Panc1 (cell line): ENCODE data around the gene EIF4G3. TPM values are rescaled to one million over a fixed set of nuclear protein-coding genes. Genes with fewer than 3 reads are reported as not detected.

Source experiments
- ATAC-seq: fragments of 200-7000 bp; cut with Tn5 transposase; 2 replicates; pipeline ENCODE4 v1.9.1; 2020; ENCODE audit warnings: mild to moderate bottlenecking, moderate library complexity
- BruUV-seq: library from RNA; stranded (reverse); fragments of 400-500 nt; replicated peaks from 2 replicates; lab custom pipeline; 2021; lab: Mats Ljungman, UMichigan
- CTCF ChIA-PET: fragments of 300-600 bp; sonication (Branson Sonifier 250); formaldehyde crosslinking; loops from one replicate; lab custom pipeline; 2022; ENCODE audit warnings: antibody characterized with exemption; lab: Charles Lee
- POLR2A ChIA-PET: fragments of 300-600 bp; sonication (Branson Sonifier 250); formaldehyde crosslinking; loops from one replicate; lab custom pipeline; 2022; ENCODE audit warnings: antibody characterized with exemption; lab: Charles Lee
- DNase-seq: peaks from one replicate; pipeline ENCODE4 v3.0.0-alpha.2; 2010; ENCODE audit warnings: low read depth, low spot score
- H3K27ac ChIP-seq: 2 replicates; pipeline ENCODE4 v1.5.1; 2011; ENCODE audit warnings: mild to moderate bottlenecking, low read length, inconsistent platforms
- H3K27me3 ChIP-seq: fragments of 200-500 bp; sonication (Bioruptor generic); 2 replicates; pipeline ENCODE4 v1.6.0; 2014; ENCODE audit warnings: low read length, inconsistent platforms; ENCODE audit not compliant: control insufficient read depth, insufficient read depth
- H3K36me3 ChIP-seq: fragments of 200-500 bp; sonication (Bioruptor generic); 2 replicates; pipeline ENCODE4 v1.5.1; 2014; ENCODE audit warnings: inconsistent platforms, mild to moderate bottlenecking, low read length, moderate library complexity; ENCODE audit not compliant: control insufficient read depth, insufficient read depth
- H3K4me1 ChIP-seq: 2 replicates; pipeline ENCODE4 v1.5.1; 2011; ENCODE audit warnings: inconsistent platforms, mild to moderate bottlenecking, low read length, moderate library complexity; ENCODE audit not compliant: control insufficient read depth, insufficient read depth
- H3K4me3 ChIP-seq, 2 experiments: 2 replicates each; pipeline ENCODE4 v1.5.1; 2011 to 2012; ENCODE audit warnings: low read depth in 2 of 2, low read length in 2 of 2, mild to moderate bottlenecking in 2 of 2, inconsistent platforms in 1 of 2, moderate library complexity in 1 of 2
- H3K9me3 ChIP-seq: fragments of 200-500 bp; sonication (Bioruptor generic); 2 replicates; pipeline ENCODE4 v1.5.1; 2014; ENCODE audit warnings: low read depth, mild to moderate bottlenecking, inconsistent platforms, low read length, moderate library complexity; ENCODE audit not compliant: control insufficient read depth, insufficient read depth
- CTCF ChIP-seq: fragments of 450-650 bp; IDR thresholded peaks from 2 replicates; pipeline ENCODE4 v1.5.1; 2017; ENCODE audit warnings: mild to moderate bottlenecking
- POLR2AphosphoS5 ChIP-seq: IDR thresholded peaks from 2 replicates; pipeline ENCODE4 v1.6.1; 2012; ENCODE audit warnings: mild to moderate bottlenecking, low read depth, low read length, moderate library complexity
- REST ChIP-seq, 2 experiments: IDR thresholded peaks; 2 replicates each; pipeline ENCODE4 v1.6.1; 2011 to 2012; ENCODE audit warnings: low read depth in 2 of 2, control low read depth in 1 of 2, low read length in 1 of 2, mild to moderate bottlenecking in 1 of 2, moderate library complexity in 1 of 2; ENCODE audit not compliant: insufficient read depth in 1 of 2
- SIN3A ChIP-seq: IDR thresholded peaks from 2 replicates; pipeline ENCODE4 v1.6.1; 2012; ENCODE audit warnings: low read depth, mild to moderate bottlenecking, low read length, moderate library complexity, borderline replicate concordance; ENCODE audit not compliant: insufficient read depth
- TCF7L2 ChIP-seq: IDR thresholded peaks from 2 replicates; pipeline ENCODE4 v1.6.1; 2011; ENCODE audit warnings: mild to moderate bottlenecking, low read depth, low read length, inconsistent platforms
- in situ Hi-C: cut with HindIII; loops from 2 replicates; pipeline ENCODE4 v1.10.0; 2016; ENCODE audit warnings: low sequenced_read_pairs, low pct_unique_long_range_greater_than_20kb
- intact Hi-C: fragments of 100-400 bp; cut with micrococcal nuclease; formaldehyde crosslinking; loops from one replicate; pipeline ENCODE4 v1.10.0; 2022; ENCODE audit not compliant: unreplicated experiment
- total RNA-seq: library from RNA; stranded (reverse); gene quantifications from one replicate; pipeline ENCODE4 v1.2.1, GENCODE V29; 2021; ENCODE audit not compliant: unreplicated experiment

Gene EIF4G3
- total RNA-seq, 1 experiment from 2014 or later, result 78.6 TPM

- H3K27me3 ChIP-seq, result no peaks in the 10 kb centered on the region
- ChIA-PET POLR2A (no interaction called here), CTCF (no interaction called here)
- BruUV-seq, result no TSS peak
- H3K9me3 ChIP-seq, result no peaks in the 10 kb centered on the region
- H3K27ac ChIP-seq, result no peak overlapping the region
- in situ Hi-C loops (no loop called here), intact Hi-C loops (no loop called here)
- H3K4me3 ChIP-seq, result no peak overlapping the region
- DNase-seq, result no peak
- no peaks in the 10 kb centered on the region for H3K4me1 ChIP-seq
- no peak for ATAC-seq
- H3K36me3 ChIP-seq, result peaks cover 7% of the 10 kb centered on the region
- TF ChIP-seq TCF7L2 (no peak), SIN3A (no peak), POLR2AphosphoS5 (no peak), CTCF (no peak), REST (IDR thresholded peaks at IDR 0.05; ENCODE audit: insufficient read depth in 1 of 2, low read depth in 2 of 2, low read length in 1 of 2) (no peak)
These were observed 355.2 kb downstream of the EIF4G3 start for GRCh38 chr1:20821466-20821865.

- H3K27ac ChIP-seq, result no peak overlapping the region
These were observed 356.9 kb downstream of the EIF4G3 start for GRCh38 chr1:20819818-20820217.

More at GRCh38 chr1:20819818-20820217, 356.9 kb downstream of the EIF4G3 start:
- Histone ChIP-seq H3K36me3 (peaks cover 7% of the 10 kb centered on the region), H3K4me3 (no peak overlapping the region), H3K4me1 (no peaks in the 10 kb centered on the region), H3K9me3 (no peaks in the 10 kb centered on the region), H3K27me3 (no peaks in the 10 kb centered on the region)
- no TSS peak for BruUV-seq
- DNase-seq (no peak), ATAC-seq (peak; percentile 71; the same call in 1 of the 2 replicates)
- POLR2A ChIA-PET, result no interaction called here
- TF ChIP-seq POLR2AphosphoS5 (no peak), REST (IDR thresholded peaks at IDR 0.05; ENCODE audit: insufficient read depth in 1 of 2, low read depth in 2 of 2, low read length in 1 of 2) (no peak), CTCF (no peak), TCF7L2 (no peak), SIN3A (no peak)
- CTCF ChIA-PET, result no interaction called here
- in situ Hi-C loops (no loop called here), intact Hi-C loops (no loop called here)
